ENCODE data around the gene EFNA1.

EFNA1 gene

GRCh38 chr1:155127105-155127966 lies at the start of gene EFNA1:
Gene EFNA1 (plus strand): TSS chr1:155127876. CDS start chr1:155127978, 102 bp downstream.
- DNase-seq (ENCODE audit: low read depth): peak; percentile 34

GRCh38 chr1:155078469-155079209 lies 49.0 kb upstream of the EFNA1 start, which contains the start of gene EFNA3:
Gene EFNA3 (plus strand): TSS chr1:155078837. CDS start chr1:155078942, 105 bp downstream.
- peak; percentile 50 for DNase-seq (ENCODE audit: low read depth)

GRCh38 chr1:155079210-155079486 lies 48.5 kb upstream of the EFNA1 start:
- no peak for DNase-seq (ENCODE audit: low read depth)

GRCh38 chr1:155079487-155080311 lies 48.0 kb upstream of the EFNA1 start:
- DNase-seq (ENCODE audit: low read depth): no peak

GRCh38 chr1:155080312-155081228 lies 47.1 kb upstream of the EFNA1 start:
- no peak for DNase-seq (ENCODE audit: low read depth)

- DNase-seq (ENCODE audit: low read depth): no peak
These were observed 46.0 kb upstream of the EFNA1 start for GRCh38 chr1:155081472-155082300.

- DNase-seq (ENCODE audit: low read depth): no peak
These were observed 45.2 kb upstream of the EFNA1 start for GRCh38 chr1:155082301-155083051.

- DNase-seq (ENCODE audit: low read depth): no peak
These were observed 44.6 kb upstream of the EFNA1 start for GRCh38 chr1:155083052-155083541.

- no peak for DNase-seq (ENCODE audit: low read depth)
These were observed 43.6 kb upstream of the EFNA1 start for GRCh38 chr1:155083865-155084721.

- peak; percentile 87 for DNase-seq (ENCODE audit: low read depth)
These were observed 42.8 kb upstream of the EFNA1 start for GRCh38 chr1:155084722-155085503.

GRCh38 chr1:155085504-155086127 lies 42.1 kb upstream of the EFNA1 start:
- peak; percentile 66 for DNase-seq (ENCODE audit: low read depth)

GRCh38 chr1:155086128-155086741 lies 41.4 kb upstream of the EFNA1 start:
- peak; percentile 60 for DNase-seq (ENCODE audit: low read depth)

GRCh38 chr1:155086856-155087535 lies 40.7 kb upstream of the EFNA1 start:
- no peak for DNase-seq (ENCODE audit: low read depth)

GRCh38 chr1:155091071-155092051 lies 36.3 kb upstream of the EFNA1 start:
- DNase-seq (ENCODE audit: low read depth): peak; percentile 62

GRCh38 chr1:155092131-155092530 lies 35.5 kb upstream of the EFNA1 start:
- no peak for DNase-seq (ENCODE audit: low read depth)

All from stimulated activated CD8-positive, alpha-beta memory T cell treated with anti-CD3 and anti-CD28 coated beads, Interleukin-12 subunit alpha, Interleukin-12 subunit beta, amount 100 ng/mL, for 4 hours (primary cell).